HG03108 (cell line): Measurements from ENCODE around the gene SLC39A10.

Experiments used
- ATAC-seq: cut with Tn5 transposase; IDR thresholded peaks from one replicate; pipeline ENCODE4 v1.9.1; 2021; ENCODE audit warnings: moderate library complexity; ENCODE audit not compliant: unreplicated experiment

Gene SLC39A10, protein sequence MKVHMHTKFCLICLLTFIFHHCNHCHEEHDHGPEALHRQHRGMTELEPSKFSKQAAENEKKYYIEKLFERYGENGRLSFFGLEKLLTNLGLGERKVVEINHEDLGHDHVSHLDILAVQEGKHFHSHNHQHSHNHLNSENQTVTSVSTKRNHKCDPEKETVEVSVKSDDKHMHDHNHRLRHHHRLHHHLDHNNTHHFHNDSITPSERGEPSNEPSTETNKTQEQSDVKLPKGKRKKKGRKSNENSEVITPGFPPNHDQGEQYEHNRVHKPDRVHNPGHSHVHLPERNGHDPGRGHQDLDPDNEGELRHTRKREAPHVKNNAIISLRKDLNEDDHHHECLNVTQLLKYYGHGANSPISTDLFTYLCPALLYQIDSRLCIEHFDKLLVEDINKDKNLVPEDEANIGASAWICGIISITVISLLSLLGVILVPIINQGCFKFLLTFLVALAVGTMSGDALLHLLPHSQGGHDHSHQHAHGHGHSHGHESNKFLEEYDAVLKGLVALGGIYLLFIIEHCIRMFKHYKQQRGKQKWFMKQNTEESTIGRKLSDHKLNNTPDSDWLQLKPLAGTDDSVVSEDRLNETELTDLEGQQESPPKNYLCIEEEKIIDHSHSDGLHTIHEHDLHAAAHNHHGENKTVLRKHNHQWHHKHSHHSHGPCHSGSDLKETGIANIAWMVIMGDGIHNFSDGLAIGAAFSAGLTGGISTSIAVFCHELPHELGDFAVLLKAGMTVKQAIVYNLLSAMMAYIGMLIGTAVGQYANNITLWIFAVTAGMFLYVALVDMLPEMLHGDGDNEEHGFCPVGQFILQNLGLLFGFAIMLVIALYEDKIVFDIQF

DNA sequence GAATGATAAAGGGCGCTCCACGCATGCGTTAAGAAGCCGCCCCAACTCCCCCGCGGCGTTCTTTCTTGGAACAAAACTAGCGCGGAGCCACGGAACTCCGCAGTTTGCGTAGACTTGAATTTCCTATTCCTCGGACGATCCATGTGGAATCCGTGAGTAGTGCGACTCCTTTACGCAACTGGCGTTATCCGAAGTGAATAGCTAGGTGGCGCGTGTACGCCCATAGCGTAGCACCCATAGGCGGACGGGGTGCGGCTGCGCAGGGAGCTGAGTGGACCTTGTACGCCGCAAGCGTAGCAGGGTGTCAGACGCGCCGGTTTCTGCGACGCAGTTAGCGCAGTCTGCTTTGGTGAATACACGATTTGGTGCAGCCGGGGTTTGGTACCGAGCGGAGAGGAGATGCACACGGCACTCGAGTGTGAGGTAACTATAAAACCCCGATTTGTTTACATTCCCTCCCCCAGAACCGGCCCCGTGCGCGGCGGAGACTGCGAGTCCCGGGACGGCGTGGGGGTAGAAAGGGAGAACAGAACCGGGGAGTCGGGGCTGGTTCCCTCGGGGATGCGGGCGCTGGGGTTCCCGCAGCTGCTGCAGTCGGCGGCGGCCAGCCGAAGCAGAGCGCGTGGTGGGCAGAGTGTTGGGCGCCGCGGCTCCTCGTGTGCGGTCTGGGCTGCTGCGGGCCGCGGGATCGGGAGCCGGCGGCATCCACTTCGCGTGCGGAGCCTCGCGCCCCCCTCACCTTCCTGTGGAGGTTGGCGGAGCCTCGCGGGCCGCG is at the start of gene SLC39A10:
TSS of gene SLC39A10 (plus strand) at position 368 of the 775 bp plus-strand sequence. CDS start 22,817 bp downstream, outside the sequence.
- ATAC-seq, result peak; percentile 70

DNA sequence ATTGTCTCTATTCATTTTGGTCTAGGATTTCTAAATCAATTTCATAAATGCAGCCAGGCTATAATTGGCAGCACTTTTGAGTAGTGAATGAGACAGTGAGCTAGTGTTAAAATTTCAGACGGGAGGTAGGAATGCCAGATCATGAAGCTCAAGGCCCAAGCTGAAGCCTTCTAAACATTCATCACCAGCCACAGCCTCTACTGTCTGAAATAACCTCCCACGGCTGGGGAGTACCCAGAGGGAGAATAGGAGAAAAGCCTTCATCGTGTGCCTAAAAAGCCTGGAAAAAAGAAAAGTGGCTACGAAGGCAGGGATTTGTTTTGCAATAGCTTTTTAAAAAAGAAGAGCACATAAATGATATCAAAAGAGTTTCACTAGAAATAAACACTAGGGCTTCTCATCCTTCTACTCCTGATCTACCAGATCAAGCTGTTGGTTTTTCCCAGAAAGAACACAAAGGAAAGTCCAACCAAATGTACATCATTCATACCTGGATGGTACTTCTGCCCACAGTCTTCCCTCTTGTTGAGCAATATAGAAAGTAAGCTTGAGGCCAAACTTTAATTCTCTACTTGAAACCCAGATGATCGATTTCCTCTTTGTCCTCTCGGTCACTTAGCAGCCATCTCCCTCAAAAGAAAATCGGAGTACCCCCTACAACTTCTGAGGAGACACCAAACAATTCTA is 48.1 kb upstream of the SLC39A10 start:
- ATAC-seq, result no peak

DNA sequence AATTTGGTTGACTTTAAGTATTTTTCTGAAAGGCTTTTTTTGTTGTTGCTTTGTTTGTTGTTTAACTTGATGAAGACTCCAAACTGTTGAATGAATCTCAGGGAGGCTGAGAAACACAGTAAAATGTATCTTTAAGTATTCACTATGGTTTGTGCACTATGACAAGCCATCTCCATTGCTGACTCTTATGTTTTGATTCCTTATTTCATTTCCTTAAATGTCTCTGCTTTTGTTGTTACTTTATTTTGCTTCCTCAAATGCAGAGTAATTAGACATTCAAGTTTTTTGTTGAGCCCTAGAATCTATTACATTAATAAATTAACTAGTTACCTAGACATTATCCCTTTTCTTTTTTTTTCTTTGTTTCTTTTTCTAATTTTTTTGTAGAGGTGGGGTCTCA is 46.3 kb upstream of the SLC39A10 start:
- peak; percentile 83 for ATAC-seq

DNA sequence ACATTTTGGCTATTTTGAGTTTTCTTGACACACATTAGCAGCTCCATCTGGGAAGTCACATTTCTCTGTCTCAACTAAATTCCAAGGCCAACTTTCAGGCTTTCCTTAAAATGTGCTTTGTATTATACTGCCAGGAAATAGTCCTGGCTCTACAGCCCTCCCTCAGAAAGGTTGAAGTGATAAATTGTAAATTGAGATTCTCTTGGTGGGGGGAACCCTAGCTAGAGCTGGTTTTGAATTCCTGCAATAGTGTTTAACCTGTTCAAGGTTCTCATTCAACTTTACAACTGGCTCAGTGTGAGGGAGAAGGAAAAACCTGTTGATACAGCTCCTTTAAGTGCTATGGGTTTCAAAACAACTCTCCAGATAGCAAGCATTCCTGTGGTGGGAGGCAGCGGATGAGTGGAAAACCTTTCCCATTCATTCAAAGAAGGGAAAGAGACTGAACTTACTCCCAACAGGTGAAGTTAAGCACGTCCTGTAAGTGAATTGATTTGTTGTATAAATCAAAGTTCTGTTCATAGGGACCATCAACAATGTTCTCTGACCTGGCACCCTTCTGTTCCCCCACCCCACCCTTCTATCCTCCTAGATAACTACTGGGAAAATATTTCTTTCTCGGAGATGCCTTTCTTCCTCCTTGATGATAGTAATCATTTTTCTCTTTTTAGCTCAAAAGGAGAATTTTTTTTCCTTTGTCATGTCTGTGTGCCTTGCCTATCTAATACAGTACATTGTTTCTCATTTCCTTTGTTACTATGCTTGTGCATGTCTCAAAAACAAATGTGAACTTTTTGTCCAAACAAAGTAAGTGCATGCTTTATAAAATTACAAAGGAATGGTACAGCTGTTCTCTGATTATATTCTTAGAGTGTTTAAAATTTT is 44.2 kb upstream of the SLC39A10 start:
- ATAC-seq, result no peak

DNA sequence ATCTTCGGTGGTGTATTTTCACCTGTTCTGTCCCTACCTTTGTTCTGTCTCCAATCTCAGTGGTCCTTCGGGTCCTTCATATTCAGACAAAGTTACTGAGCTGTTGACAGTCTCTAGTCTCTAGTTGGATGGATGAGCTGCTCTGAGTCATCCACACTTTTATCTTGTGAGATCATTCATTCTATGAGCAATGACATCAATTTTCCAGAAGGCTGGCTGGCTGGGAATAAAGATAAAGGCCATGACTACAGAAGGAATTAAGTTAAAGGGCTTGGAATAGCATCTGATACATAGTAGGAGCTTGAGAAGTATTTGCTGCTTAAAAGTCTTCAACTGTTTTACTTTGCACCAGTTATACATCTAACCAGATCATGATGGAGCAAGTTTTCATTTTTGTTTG is 43.1 kb upstream of the SLC39A10 start:
- ATAC-seq, result no peak

DNA sequence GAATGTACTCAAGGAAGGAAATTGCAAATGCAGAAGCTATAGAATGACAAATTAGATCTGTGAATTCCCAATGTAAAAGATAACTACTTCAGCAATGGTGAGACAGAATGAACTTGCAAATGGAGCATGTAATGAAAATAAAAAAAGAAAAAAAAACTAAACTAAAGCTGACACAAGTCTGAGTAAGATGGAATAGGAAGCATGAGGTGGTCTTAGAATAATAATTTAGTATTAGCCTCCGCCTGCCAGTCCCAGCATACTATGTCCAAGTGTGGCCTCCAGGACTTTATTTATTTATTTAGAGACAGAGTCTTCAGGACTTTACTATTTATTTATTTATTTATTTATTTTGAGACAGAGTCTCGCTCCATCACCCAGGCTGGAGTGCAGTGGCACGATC is 37.4 kb upstream of the SLC39A10 start:
- no peak for ATAC-seq

DNA sequence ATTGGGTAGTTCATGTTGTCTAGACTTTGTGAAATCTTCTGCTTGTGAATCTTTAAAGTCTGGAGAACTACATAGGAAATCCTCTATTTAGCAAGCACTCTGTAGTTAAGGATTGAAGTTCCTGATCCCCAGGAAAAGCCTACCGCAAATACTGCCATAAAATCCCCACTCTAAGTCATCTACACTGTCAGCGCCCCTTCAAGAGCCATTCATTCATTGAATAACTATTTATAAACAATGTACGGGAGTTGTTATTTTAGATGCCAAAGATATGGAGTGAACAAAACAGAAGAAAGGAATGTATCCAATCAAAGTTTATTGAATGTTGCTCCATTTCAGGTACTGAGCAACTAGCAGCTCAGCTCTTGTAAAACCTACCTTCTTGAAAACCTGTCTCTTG is 36.5 kb upstream of the SLC39A10 start:
- no peak for ATAC-seq

DNA sequence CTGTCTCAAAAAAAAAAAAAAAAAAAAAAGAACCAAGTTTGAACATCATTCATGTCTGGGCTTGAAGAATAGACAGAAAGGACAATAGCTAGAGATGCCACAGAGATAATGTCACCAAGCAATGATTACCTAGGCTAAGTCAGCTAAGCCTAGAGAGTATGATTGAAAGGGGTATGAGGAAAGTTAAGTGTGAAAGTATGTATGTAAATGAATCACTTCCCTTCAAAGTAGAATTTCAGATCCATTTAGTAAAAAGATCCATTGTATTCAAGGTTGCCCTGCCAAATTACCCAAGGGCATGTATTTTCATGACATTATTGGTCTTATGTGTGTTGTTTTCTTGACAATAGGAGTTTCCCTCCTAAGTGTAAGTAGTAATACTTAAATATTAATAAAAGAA is 34.1 kb upstream of the SLC39A10 start:
- ATAC-seq, result no peak

DNA sequence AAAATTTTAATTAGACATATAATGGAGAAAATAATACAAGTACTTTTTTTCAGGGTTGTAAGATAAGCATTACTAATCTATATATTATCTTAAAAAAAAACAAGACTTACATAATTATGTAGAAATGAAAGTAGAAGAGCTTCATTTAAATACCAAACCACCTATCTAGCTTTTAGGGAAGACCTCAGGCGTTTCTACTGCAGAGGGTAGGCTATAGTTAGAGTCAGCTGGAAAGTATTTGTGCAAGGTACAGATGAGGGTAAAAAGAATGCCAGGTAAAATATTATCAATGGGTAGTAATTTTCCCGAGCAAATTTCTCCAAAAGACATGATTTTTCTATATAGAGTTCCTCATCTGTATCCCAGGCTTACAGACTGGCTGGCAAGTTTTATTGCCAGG is 30.5 kb upstream of the SLC39A10 start:
- ATAC-seq, result no peak

DNA sequence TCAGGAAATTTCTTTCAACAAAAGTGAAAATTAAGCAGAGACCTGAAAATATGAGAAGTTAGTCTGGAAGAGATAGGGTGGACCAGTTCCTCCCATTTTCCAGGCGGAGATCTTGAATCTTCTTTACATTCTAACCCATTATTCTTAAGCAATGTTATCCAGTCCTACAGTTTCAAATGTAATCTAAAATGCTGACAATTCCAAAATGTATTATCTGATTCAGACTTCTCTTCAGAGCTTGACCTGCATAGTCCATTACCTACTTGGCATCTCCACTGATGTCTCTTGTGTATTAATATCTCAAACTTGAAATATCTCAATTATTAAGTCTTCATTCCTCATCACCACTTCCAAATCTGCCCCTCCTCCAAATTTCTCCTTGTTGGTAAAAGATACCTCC is 28.4 kb upstream of the SLC39A10 start:
- no peak for ATAC-seq

DNA sequence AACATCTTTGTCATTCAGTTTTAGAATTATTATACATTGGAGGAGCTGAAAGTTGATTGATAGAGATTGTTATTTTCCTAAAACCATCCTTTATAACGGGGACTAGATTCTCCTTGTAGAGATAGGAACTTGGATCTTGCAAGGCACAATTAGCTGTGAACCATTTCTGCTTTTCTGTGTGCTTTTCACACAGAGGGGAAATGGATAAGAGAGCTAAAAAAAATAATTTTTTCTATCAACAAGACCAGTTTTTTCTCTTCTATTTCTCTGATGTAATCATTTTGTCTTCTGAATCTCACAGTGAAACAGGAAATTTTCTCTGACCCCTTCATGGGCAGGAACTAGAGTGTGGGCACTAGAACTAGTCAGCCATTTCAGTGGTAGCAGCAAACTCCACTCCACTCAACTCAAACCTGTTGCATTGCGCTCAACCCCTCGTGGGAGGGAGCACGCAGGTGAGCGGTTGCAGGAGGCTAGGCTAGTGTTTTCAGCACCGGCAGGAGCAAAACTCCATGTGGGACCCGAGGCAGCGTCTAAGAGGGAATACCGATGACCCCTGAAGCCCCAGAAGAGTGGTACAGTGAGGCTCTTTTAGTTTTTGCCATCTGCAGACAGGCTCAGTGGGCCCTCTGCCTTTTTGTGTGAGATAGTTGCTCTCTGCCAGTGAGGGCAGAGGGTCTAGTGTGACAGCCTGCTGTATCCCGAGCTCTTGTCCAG is 24.0 kb upstream of the SLC39A10 start:
- ATAC-seq, result no peak

DNA sequence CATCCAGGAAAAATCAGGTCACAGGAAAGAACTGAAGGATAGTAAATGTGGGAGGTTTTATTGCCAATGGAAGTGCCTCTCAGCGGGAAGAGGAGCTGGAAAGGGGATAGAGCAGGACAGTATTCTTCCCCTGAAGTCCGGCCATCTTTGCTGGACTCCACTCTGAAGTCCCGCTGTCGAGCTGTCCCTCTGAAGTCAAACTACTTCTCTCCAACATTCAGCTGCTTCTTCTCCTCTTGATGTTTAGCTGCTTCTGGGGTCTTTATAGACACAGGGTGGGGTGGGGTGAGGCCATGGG is 23.5 kb upstream of the SLC39A10 start:
- ATAC-seq, result no peak

DNA sequence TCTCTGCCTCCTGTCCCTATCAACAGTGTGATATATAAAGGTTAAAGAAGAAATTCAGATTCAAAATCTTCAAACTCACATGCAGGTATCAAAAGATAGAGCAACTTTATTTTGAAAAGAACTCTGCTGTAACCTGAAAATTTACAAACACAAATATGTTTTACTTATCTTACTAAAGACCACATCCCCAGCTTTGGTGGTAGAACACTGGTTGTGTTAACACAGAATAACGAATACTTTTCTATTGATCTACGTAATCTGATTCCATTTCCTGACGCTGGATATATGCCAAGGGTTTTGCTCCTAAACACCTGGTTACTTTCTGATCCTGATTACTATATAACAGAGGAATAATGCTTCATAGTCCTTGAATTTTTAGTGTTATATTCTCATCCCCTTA is 23.1 kb upstream of the SLC39A10 start:
- ATAC-seq, result no peak

DNA sequence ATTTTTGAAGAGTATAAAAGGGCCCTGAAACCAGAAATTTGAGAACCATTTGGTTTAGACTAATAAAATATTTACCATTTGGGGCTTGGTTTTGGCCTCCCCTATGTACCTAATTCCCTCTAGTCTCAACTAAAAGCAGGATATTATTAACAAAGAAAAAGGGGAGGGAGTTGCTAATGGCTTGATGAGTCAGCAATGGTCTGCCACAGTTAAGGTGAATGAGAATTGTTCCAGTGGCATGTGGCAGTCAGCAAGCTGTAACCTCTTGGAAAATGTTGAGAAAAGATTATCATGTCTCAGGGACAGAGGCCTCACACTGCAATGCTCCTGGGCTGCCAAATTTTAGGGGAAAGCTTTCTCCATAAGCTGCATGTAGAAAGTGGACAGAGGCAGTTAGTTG is 20.1 kb upstream of the SLC39A10 start:
- no peak for ATAC-seq

DNA sequence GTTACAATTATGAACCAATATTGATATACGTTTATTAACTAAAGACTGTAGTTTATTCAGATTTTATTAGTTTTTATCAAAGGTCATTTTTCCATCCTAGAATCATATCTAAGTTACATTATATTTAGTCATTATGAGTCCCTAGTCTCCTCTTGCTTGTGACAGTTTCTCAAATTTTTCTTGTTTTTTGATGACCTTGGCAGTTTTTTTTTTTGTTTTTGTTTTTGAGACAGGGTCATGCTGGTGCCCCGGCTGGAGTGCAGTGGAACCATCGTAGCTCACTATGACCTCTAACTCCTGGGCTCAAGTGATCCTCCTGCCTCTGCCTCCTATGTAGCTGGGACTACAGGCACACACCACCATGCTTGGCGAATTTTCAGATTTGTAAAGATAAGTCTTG is 18.3 kb upstream of the SLC39A10 start:
- ATAC-seq, result no peak

DNA sequence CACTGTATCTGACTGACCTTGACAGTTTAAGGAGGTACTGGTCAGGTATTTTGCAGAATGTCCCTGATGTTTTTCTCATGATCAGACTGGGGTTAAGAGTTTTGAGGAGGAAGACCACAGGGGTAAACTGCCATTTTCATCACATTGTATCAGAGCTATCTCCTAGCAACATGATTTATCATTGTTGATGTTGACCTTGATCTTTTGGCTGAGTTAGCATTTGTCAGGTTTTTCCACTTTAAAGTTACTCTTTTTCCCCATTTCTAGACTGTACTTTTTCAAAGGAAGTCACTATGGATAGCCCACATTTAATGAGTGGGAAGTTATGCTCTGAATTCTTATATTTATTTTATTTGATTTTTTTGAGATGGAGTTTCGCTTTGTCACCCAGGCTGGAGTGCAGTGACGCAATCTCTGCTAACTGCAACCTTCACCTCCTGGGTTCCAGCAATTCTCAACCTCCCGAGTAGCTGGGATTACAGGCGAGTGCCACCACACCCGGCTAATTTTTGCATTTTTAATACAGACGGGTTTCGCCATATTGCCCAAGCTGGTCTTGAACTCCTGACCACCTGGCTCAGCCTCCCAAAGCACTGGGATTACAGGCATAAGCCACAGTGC is 17.7 kb upstream of the SLC39A10 start:
- no peak for ATAC-seq

DNA sequence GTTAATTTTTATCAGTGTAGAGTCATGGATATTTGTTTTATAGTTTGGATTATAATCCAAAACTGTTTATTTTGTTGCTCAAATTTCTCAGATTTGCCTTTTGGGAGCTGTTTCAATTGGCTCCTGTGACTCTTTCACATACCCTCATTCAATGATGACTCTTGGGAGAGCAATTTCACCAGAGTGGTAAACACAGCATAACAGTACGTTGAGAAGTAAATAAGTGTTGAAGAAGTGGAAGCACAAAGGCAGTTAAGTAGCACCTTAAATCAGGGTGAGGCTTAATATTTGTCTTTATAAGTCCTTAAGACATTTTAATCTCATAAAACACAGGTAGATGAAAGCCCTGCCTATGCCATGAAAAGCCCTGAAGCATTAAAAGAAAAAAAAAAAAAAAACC is 17.1 kb upstream of the SLC39A10 start:
- ATAC-seq, result no peak

DNA sequence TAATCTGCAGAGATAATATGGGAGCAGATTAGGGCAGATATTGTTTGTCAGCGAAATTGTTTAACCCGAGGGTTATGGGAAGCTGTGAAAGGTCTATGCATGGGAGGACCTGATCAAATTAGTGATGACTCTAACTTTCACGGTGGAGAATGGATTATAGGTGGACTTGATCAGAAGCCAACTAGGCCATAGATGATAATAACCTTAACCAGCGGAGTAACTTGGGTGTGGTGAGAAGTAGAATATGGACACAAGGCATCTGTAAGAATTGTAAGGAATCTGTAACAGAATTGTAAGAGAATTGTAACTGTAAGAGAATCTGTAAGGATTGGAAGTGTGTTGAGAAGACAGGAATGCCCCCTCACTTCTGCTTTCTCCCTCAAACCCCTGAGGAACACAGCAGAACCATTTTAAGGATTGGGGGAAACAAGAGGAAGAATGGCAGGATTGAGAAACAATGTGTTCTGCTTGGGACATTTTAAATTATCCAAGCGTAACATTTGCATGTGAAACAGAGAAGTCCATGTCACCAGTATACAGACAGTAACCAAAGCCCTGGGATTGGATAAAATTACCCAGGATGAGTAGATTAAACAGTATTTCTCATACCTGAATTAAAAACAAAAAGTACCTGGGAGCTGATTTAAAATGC is 14.9 kb upstream of the SLC39A10 start:
- no peak for ATAC-seq

DNA sequence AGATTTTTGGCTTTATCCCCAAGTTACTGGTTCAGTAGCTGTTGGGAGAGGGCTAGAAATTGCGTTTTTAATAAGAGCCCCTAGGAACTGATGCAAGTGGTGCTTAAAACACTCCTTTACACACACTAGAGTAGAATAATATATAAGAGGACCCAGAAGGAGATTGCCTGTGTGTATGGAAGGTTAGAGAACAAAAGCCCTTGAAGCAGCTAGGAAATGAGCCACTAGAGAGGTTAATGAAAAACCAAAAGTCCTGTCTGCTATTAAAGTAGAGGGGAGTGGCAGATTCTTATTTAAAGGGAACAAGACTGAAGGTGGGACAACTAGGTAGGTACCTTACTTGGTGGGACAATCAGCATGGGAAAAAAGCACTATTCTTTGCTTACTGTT is 14.4 kb upstream of the SLC39A10 start:
- no peak for ATAC-seq
